Suprapubic skin (tissue), 4 donors: ENCODE measurements around the gene MEIKIN.

Source experiments
- CTCF ChIP-seq, 2 donors: fragments of 200-600 bp in 1 of 2; fragments of 450-650 bp in 1 of 2; sonication (generic) in 1 of 2; IDR thresholded peaks; one replicate each; pipeline ENCODE4 v1.5.1; 2016 to 2019; ENCODE audit warnings: antibody characterized with exemption in 2 of 2, mild to moderate bottlenecking in 1 of 2, moderate library complexity in 1 of 2
- POLR2A ChIP-seq, 2 donors: fragments of 450-650 bp; IDR thresholded peaks; one replicate each; pipeline ENCODE4 v1.6.1; 2017; ENCODE audit warnings: antibody characterized with exemption in 2 of 2, mild to moderate bottlenecking in 2 of 2, moderate library complexity in 2 of 2
- POLR2AphosphoS5 ChIP-seq, 3 donors: sonication (generic); formaldehyde crosslinking; IDR thresholded peaks; one replicate each; pipeline ENCODE4 v1.6.1; 2017; ENCODE audit warnings: antibody characterized with exemption in 3 of 3

GRCh38 chr5:131863700-131864099 lies 81.8 kb downstream of the MEIKIN start:
- TF ChIP-seq POLR2A (IDR thresholded peaks at IDR 0.05) (no peak), POLR2AphosphoS5 (IDR thresholded peaks at IDR 0.05) (no peak), CTCF (IDR thresholded peaks at IDR 0.05) (no peak)
